Activated CD4-positive, CD25-positive, alpha-beta regulatory T cell treated with anti-CD3 and anti-CD28 coated beads, Interleukin-2, amount 50 U/mL, for 24 hours (primary cell): Measurements from ENCODE around the gene RBP3.
"Not testable (repeated sequence)": the region's sequence is repeated elsewhere in the genome, so short reads cannot be mapped to it uniquely, and the experiment has no call there.

ENCODE experiments used
- ATAC-seq, 2 donors: fragments of 150-1000 bp; cut with Tn5 transposase; one replicate each; pipeline ENCODE4 v1.10.0; 2021; ENCODE audit warnings: mild to moderate bottlenecking in 1 of 2, moderate library complexity in 1 of 2

RBP3 gene

GRCh38 chr10:47376522-47377220 is 28.5 kb downstream of the RBP3 start:
- ATAC-seq: no peak

- no peak for ATAC-seq
Measured at GRCh38 chr10:47378183-47378510, 30.0 kb downstream of the RBP3 start.

- no peak for ATAC-seq
Measured at GRCh38 chr10:47378606-47379444, 30.7 kb downstream of the RBP3 start.

GRCh38 chr10:47379445-47379785 is 31.3 kb downstream of the RBP3 start:
- no peak for ATAC-seq

GRCh38 chr10:47379901-47380300 is 31.7 kb downstream of the RBP3 start:
- ATAC-seq: no peak

- no peak for ATAC-seq
Measured at GRCh38 chr10:47380341-47381102, 32.4 kb downstream of the RBP3 start.

- ATAC-seq: no peak
Measured at GRCh38 chr10:47381103-47381395, 32.9 kb downstream of the RBP3 start.

GRCh38 chr10:47381427-47382379 is 33.5 kb downstream of the RBP3 start:
- ATAC-seq: no peak

GRCh38 chr10:47383261-47384147 is 35.3 kb downstream of the RBP3 start:
- ATAC-seq: no peak

GRCh38 chr10:47384148-47384921 is 36.2 kb downstream of the RBP3 start, which contains the start of gene ZNF488:
Gene ZNF488 (minus strand): TSS chr10:47384293. CDS start chr10:47368829, 15,464 bp downstream.
- peak; percentile 82 to 89 for ATAC-seq

- not testable (repeated sequence) for ATAC-seq
Measured at GRCh38 chr10:47386104-47386503, 37.9 kb downstream of the RBP3 start.

- no peak for ATAC-seq
Measured at GRCh38 chr10:47388879-47389278, 40.7 kb downstream of the RBP3 start.

GRCh38 chr10:47389619-47390018 is 41.5 kb downstream of the RBP3 start:
- no peak for ATAC-seq

GRCh38 chr10:47396311-47396717 is 48.2 kb downstream of the RBP3 start:
- no peak for ATAC-seq

GRCh38 chr10:47397256-47397655 is 49.1 kb downstream of the RBP3 start:
- no peak for ATAC-seq

GRCh38 chr10:47400251-47400650 is 52.1 kb downstream of the RBP3 start:
- no peak for ATAC-seq

GRCh38 chr10:47400786-47401185 is 52.6 kb downstream of the RBP3 start:
- no peak for ATAC-seq

- ATAC-seq: no peak
Measured at GRCh38 chr10:47401210-47401609, 53.0 kb downstream of the RBP3 start.

GRCh38 chr10:47401874-47402640 is 53.9 kb downstream of the RBP3 start:
- no peak for ATAC-seq
